GM12864 (cell line): Measurements from ENCODE around the gene CIDEB.
"Not testable (repeated sequence)": the region's sequence is repeated elsewhere in the genome, so short reads cannot be mapped to it uniquely, and the experiment has no call there.

ENCODE experiments used
- DNase-seq: peaks from one replicate; pipeline ENCODE4 v3.0.0-alpha.2; 2011; ENCODE audit warnings: low read depth
- H3K4me3 ChIP-seq: 2 replicates; pipeline ENCODE4 v1.5.1; 2011; ENCODE audit warnings: mild to moderate bottlenecking, low read depth, low read length, control low read depth
- TF ChIP-seq, protein P1 (sequence below): IDR thresholded peaks from 2 replicates; pipeline ENCODE4 v1.5.1; 2011; ENCODE audit warnings: low read depth, mild to moderate bottlenecking, moderate library complexity, low read length, control low read depth, inconsistent platforms; ENCODE audit errors: missing control alignments

The CIDEB gene, protein sequence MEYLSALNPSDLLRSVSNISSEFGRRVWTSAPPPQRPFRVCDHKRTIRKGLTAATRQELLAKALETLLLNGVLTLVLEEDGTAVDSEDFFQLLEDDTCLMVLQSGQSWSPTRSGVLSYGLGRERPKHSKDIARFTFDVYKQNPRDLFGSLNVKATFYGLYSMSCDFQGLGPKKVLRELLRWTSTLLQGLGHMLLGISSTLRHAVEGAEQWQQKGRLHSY

DNA sequence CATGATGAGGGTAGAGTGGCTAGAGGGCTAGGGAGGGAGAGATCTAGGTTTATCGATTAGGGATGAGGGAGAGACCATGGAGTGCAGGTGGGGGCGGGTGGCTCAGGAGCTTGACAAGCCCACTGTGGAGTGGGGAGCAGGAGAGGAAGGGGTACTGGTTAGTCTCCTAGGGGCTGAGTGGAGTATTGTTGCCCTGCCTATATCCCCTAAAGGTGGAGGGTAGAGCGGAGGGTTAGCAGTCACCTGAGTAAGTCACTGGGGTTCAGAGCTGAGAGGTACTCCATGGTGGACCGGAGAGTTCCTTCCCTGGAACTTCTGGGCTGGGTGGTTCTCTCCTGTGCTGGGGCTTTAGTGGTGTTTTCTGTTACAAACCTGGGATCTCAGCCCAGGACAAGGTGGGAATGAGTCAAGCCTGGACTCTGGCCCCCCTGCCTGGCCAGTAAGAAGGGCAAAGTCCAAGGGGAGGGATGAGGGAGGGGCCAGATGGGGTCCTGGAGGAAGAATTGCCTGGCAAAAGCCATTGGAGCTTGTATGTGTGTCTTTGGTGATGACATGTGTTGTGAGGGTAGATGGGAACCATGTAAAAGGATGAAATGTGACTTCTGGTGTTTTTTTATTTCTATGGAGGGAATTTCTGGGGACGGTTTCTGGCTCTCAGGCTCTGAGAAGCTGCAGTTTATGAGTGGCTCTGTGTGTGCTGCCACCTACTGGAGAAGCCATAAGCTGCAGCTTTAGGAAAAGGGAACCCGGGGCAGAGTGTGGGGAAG, at the start of gene CIDEB:
Gene CIDEB, minus strand, starts transcription at position 403 of the 767 bp plus-strand sequence. Its CDS starts 119 bp downstream, at position 284.
- TF ChIP-seq, protein P1, sequence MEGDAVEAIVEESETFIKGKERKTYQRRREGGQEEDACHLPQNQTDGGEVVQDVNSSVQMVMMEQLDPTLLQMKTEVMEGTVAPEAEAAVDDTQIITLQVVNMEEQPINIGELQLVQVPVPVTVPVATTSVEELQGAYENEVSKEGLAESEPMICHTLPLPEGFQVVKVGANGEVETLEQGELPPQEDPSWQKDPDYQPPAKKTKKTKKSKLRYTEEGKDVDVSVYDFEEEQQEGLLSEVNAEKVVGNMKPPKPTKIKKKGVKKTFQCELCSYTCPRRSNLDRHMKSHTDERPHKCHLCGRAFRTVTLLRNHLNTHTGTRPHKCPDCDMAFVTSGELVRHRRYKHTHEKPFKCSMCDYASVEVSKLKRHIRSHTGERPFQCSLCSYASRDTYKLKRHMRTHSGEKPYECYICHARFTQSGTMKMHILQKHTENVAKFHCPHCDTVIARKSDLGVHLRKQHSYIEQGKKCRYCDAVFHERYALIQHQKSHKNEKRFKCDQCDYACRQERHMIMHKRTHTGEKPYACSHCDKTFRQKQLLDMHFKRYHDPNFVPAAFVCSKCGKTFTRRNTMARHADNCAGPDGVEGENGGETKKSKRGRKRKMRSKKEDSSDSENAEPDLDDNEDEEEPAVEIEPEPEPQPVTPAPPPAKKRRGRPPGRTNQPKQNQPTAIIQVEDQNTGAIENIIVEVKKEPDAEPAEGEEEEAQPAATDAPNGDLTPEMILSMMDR, result peak; percentile 94
- H3K4me3 ChIP-seq, result no peak within 1 kb of the TSS
- no peak for DNase-seq

DNA sequence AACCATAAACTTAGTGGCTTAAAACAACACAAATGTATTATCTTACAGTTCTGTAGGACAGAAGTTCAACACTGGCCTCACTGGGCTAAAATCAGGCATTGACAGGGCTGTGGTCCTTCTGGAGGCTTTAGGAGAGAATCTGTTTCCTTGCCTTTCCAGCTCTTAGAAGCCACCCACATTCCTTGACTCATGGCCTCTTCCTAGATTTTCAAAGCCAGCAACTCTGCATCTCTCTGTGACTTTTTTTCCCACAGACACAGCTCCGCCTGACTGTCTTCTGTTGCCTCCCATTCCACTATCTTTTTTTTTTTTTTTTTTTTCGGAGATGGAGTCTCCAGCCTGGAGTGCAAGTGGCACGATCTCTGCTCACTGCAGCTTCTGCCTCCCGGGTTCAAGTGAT, 48.4 kb upstream of the CIDEB start:
- DNase-seq, result no peak
- no peak overlapping the region for H3K4me3 ChIP-seq
- TF ChIP-seq, protein P1, result no peak

DNA sequence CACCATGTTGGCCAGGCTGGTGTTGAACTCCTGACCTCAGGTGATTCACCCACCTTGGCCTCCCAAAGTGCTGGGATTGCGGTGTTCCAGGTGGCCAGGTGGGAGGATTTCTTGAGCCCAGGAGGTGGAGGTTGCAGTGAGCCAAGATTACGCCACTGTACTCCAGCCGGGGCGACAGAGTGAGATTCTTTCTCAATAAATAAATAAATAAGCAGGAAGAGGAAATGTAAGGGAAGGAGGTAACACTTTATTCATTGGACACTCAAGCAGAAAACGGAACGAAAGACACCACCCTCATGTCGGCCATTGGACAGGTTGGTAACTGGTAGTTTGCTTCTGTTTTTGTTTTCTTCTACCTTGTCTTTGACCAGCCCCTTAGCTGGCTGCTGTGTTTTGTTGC, 47.2 kb upstream of the CIDEB start:
- no peak overlapping the region for H3K4me3 ChIP-seq
- no peak for DNase-seq
- TF ChIP-seq, protein P1, result no peak

DNA sequence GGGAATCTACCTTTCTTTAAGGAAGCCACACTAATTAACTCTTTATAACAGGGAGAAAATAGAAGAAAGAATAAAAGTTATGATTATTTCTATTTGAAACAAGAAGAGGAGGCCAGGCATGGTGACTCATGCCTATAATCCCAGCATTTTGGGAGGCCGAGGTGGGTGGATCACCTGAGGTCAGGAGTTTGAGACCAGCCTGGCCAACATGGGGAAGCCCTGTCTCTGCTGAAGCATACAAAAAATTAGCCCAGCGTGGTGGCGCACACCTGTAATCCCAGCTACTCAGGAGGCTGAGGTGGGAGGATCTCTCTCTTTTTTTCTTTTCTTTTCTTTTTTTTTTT, 46.7 kb upstream of the CIDEB start:
- H3K4me3 ChIP-seq, DNase-seq: not testable (repeated sequence)

DNA sequence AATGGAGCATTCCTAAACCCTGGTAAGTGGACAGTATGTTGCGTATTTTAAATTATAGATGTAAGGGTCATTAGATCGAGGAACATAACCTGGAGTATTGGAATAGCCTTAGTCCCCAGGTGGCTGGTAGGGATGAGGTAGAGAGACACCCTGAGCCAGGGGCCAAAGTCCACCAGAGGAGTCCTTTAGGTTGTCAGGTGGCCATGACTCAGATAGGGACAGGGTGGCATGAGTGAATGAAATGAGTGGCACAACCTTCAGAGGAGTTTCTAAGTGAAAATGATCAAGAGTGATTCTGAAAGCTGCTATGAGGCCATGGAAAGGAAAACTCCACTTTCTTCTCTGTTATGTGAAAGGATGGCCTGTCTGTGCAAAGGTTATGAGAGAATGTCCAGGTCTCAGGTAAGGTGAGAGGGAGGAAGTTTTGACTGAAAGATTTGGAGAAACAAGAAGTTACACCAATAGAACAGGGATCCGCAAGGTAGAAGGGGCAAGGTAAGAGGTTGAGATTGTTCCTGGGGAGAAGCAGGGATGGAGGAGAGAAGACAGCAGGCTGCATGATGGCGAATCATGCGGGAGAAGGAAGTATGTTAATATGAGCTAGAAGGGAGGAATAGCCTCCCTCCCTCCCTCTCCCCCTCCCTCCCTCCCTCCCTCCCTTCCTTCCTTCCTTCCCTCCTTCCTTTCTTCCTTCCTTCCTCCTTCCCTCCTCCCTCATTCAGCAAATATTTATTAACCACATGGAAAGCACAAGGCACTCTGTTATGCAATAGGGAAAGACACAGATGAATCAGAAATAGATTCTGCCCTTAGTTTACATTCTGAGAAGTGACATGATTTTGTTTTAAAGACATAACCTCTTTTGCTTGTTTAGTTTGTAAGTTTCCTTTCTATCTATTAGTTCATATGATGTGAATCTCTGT, 46.0 kb upstream of the CIDEB start:
- DNase-seq, result no peak
- no peak overlapping the region for H3K4me3 ChIP-seq
- TF ChIP-seq, protein P1, result no peak

DNA sequence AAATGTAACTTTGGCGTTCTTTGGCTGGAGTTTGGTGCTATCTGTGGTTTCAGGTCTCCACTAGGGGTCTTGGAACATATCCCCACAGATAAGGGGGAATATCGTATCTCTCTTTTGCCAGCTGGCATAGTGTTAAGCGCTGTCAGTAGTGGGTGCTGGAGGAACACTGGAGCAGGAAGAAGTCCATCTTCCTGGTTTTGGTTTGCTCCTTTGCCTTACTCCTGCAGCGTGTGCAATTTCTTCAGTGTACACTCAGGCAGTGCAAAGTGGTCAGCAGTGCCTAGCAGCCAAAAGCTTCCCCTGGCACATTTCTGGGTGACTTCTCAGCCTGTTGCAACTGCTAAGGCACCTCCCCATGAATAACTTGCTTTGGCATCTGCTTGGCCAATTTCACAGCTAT, 43.7 kb upstream of the CIDEB start:
- TF ChIP-seq, protein P1, result no peak
- no peak for DNase-seq
- no peak overlapping the region for H3K4me3 ChIP-seq

DNA sequence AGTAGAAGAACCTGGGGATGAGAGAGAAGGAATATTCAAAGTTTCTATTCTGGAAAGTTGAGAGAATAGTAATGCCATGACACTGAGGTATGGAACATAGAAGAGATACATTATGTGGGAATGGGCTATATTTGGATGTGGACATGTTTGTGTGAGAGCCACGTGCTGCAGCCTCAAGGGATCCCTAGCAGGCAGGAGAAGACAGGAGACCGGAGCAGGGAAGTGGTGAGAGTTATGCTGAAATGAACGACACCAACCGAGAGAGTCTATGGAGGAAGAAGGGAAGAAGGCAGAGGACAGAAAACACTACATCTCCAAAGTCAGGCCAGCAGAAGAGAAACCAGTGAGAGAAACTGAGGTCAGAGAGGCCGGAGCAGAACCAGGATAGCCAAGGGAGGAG, 42.0 kb upstream of the CIDEB start:
- no peak for DNase-seq
- H3K4me3 ChIP-seq, result no peak overlapping the region
- TF ChIP-seq, protein P1, result no peak
